H9 (cell line): Measurements from ENCODE around the gene ZNF653. TPM values are rescaled to one million over a fixed set of nuclear protein-coding genes. Genes with fewer than 3 reads are reported as not detected.

Source experiments
- DNase-seq: peaks from one replicate; pipeline ENCODE4 v3.0.0-alpha.2; 2017
- H2AFZ ChIP-seq: one replicate; pipeline ENCODE4 v1.6.1; 2013; ENCODE audit warnings: mild to moderate bottlenecking, low read length, control low read depth, moderate library complexity
- H2AK5ac ChIP-seq: 2 replicates; pipeline ENCODE4 v1.6.1; 2013; ENCODE audit warnings: low read length, control low read depth, mixed read lengths; ENCODE audit not compliant: insufficient read length
- H2BK120ac ChIP-seq: one replicate; pipeline ENCODE4 v1.6.1; 2013; ENCODE audit warnings: low read depth, mild to moderate bottlenecking, low read length, control low read depth, inconsistent platforms; ENCODE audit not compliant: poor library complexity, severe bottlenecking
- H2BK12ac ChIP-seq: 2 replicates; pipeline ENCODE4 v1.6.1; 2013; ENCODE audit warnings: low read length, control low read depth, mixed read lengths, low read depth; ENCODE audit not compliant: insufficient read length
- H2BK15ac ChIP-seq: 2 replicates; pipeline ENCODE4 v1.6.1; 2013; ENCODE audit warnings: low read depth, low read length, control low read depth
- H2BK20ac ChIP-seq: one replicate; pipeline ENCODE4 v1.6.1; 2013; ENCODE audit warnings: low read depth, mild to moderate bottlenecking, low read length, control low read depth, inconsistent platforms; ENCODE audit not compliant: poor library complexity, severe bottlenecking
- H2BK5ac ChIP-seq: 2 replicates; pipeline ENCODE4 v1.6.1; 2013; ENCODE audit warnings: low read length, control low read depth, mixed read lengths; ENCODE audit not compliant: insufficient read length
- H3K14ac ChIP-seq: 2 replicates; pipeline ENCODE4 v1.6.1; 2013; ENCODE audit warnings: low read length, control low read depth; ENCODE audit not compliant: insufficient read depth
- H3K18ac ChIP-seq: 2 replicates; pipeline ENCODE4 v1.6.1; 2013; ENCODE audit warnings: low read depth, mild to moderate bottlenecking, mixed read lengths, low read length, control low read depth; ENCODE audit not compliant: insufficient read length
- H3K23ac ChIP-seq: 2 replicates; pipeline ENCODE4 v1.6.1; 2013; ENCODE audit warnings: low read length, control low read depth, mixed read lengths, low read depth; ENCODE audit not compliant: insufficient read length
- H3K23me2 ChIP-seq: 2 replicates; pipeline ENCODE4 v1.6.1; 2013; ENCODE audit warnings: low read depth, mild to moderate bottlenecking, mixed read lengths, low read length, control low read depth; ENCODE audit not compliant: insufficient read length, poor library complexity, severe bottlenecking
- H3K27ac ChIP-seq: 2 replicates; pipeline ENCODE4 v1.5.1; 2013; ENCODE audit warnings: low read length, control low read depth, mixed read lengths, low read depth; ENCODE audit not compliant: insufficient read length
- H3K27me3 ChIP-seq: 2 replicates; pipeline ENCODE4 v1.6.1; 2013; ENCODE audit warnings: low read length, control low read depth, inconsistent platforms; ENCODE audit not compliant: insufficient read depth
- H3K4ac ChIP-seq: 2 replicates; pipeline ENCODE4 v1.6.1; 2013; ENCODE audit warnings: low read depth, mild to moderate bottlenecking, control low read depth, inconsistent platforms, low read length, moderate library complexity
- H3K4me1 ChIP-seq: 2 replicates; pipeline ENCODE4 v1.6.1; 2013; ENCODE audit warnings: low read length, control low read depth, inconsistent platforms; ENCODE audit not compliant: insufficient read depth
- H3K4me2 ChIP-seq: 2 replicates; pipeline ENCODE4 v1.6.1; 2013; ENCODE audit warnings: low read length, control low read depth, mixed read lengths; ENCODE audit not compliant: insufficient read length, insufficient read depth
- H3K56ac ChIP-seq: 2 replicates; pipeline ENCODE4 v1.6.1; 2013; ENCODE audit warnings: low read depth, mild to moderate bottlenecking, mixed read lengths, low read length, control low read depth; ENCODE audit not compliant: insufficient read length
- H3K79me1 ChIP-seq: 2 replicates; pipeline ENCODE4 v1.6.1; 2013; ENCODE audit warnings: low read depth, mild to moderate bottlenecking, moderate library complexity, low read length, control low read depth, inconsistent platforms; ENCODE audit not compliant: insufficient read depth, poor library complexity, severe bottlenecking
- H3K79me2 ChIP-seq: 2 replicates; pipeline ENCODE4 v1.6.1; 2013; ENCODE audit warnings: low read length, control low read depth, inconsistent platforms; ENCODE audit not compliant: insufficient read depth
- H3K9ac ChIP-seq: 2 replicates; pipeline ENCODE4 v1.6.1; 2013; ENCODE audit warnings: low read length, control low read depth, mixed read lengths; ENCODE audit not compliant: insufficient read length; ENCODE audit errors: extremely low read depth
- H3K9me3 ChIP-seq: one replicate; pipeline ENCODE4 v1.6.1; 2013; ENCODE audit warnings: low read depth, low read length, inconsistent platforms; ENCODE audit not compliant: control insufficient read depth
- H3T11ph ChIP-seq: one replicate; pipeline ENCODE4 v1.6.1; 2013; ENCODE audit warnings: mild to moderate bottlenecking, low read length, control low read depth, inconsistent platforms
- H4K20me1 ChIP-seq: one replicate; pipeline ENCODE4 v1.6.1; 2013; ENCODE audit not compliant: control insufficient read depth, insufficient read length, insufficient read depth
- H4K5ac ChIP-seq: 2 replicates; pipeline ENCODE4 v1.6.1; 2013; ENCODE audit warnings: low read depth, mild to moderate bottlenecking, mixed read lengths, low read length, control low read depth; ENCODE audit not compliant: insufficient read length
- H4K8ac ChIP-seq: replicated peaks from 2 replicates; pipeline ENCODE4 v1.6.1; 2013; ENCODE audit warnings: low read length, control low read depth, mixed read lengths, low read depth; ENCODE audit not compliant: insufficient read length
- H4K91ac ChIP-seq: 2 replicates; pipeline ENCODE4 v1.6.1; 2013; ENCODE audit warnings: low read depth, mild to moderate bottlenecking, moderate library complexity, mixed read lengths, low read length, control low read depth; ENCODE audit not compliant: insufficient read length
- H3K27ac Mint-ChIP-seq, 3 experiments: 2 replicates in 2 of 3; 3 replicates in 1 of 3; pipeline ENCODE4 v1.8.0; 2020 to 2021; ENCODE audit warnings: mixed read lengths in 3 of 3, mild to moderate bottlenecking in 1 of 3, moderate library complexity in 1 of 3
- H3K27me3 Mint-ChIP-seq: 2 replicates; pipeline ENCODE4 v1.8.0; 2021; ENCODE audit warnings: low read depth, mild to moderate bottlenecking, moderate library complexity, mixed read lengths
- H3K36me3 Mint-ChIP-seq, 3 experiments: 2 replicates in 2 of 3; 3 replicates in 1 of 3; pipeline ENCODE4 v1.8.0; 2020 to 2021; ENCODE audit warnings: low read depth in 3 of 3, mixed read lengths in 3 of 3; ENCODE audit not compliant: insufficient read depth in 1 of 3
- H3K4me1 Mint-ChIP-seq, 2 experiments: 2 replicates each; pipeline ENCODE4 v1.8.0; 2020; ENCODE audit warnings: mixed read lengths in 2 of 2
- H3K4me3 Mint-ChIP-seq, 2 experiments: 2 replicates in 1 of 2; 3 replicates in 1 of 2; pipeline ENCODE4 v1.8.0; 2020 to 2021; ENCODE audit warnings: mild to moderate bottlenecking in 2 of 2, mixed read lengths in 2 of 2, moderate library complexity in 1 of 2
- H3K9me3 Mint-ChIP-seq, 2 experiments: 2 replicates in 1 of 2; 3 replicates in 1 of 2; pipeline ENCODE4 v1.8.0; 2020; ENCODE audit warnings: mild to moderate bottlenecking in 2 of 2, mixed read lengths in 2 of 2, moderate library complexity in 1 of 2
- WGBS: extraction: QIAGEN DNeasy Blood & Tissue Kit; methylation state at CpG from one replicate; pipeline ENCODE4 v1.1.7; 2013; ENCODE audit warnings: missing lambda C conversion rate, low lambda C conversion rate, mixed read lengths; ENCODE audit not compliant: insufficient read length; ENCODE audit errors: extremely low coverage; 5-methylcytosine and 5-hydroxymethylcytosine counted together
- total RNA-seq: library from RNA; stranded (reverse); gene quantifications from 2 replicates; pipeline ENCODE4 v1.2.1, GENCODE V29; 2021
- TF ChIP-seq, protein P1 (sequence below): fragments of 200-600 bp; sonication (generic); conservative IDR thresholded peaks from 3 replicates; pipeline ENCODE4 v1.8.0; 2021; ENCODE audit warnings: antibody characterized with exemption, mild to moderate bottlenecking

Gene ZNF653
- total RNA-seq, 1 experiment from 2014 or later, result 11.6 TPM

DNA sequence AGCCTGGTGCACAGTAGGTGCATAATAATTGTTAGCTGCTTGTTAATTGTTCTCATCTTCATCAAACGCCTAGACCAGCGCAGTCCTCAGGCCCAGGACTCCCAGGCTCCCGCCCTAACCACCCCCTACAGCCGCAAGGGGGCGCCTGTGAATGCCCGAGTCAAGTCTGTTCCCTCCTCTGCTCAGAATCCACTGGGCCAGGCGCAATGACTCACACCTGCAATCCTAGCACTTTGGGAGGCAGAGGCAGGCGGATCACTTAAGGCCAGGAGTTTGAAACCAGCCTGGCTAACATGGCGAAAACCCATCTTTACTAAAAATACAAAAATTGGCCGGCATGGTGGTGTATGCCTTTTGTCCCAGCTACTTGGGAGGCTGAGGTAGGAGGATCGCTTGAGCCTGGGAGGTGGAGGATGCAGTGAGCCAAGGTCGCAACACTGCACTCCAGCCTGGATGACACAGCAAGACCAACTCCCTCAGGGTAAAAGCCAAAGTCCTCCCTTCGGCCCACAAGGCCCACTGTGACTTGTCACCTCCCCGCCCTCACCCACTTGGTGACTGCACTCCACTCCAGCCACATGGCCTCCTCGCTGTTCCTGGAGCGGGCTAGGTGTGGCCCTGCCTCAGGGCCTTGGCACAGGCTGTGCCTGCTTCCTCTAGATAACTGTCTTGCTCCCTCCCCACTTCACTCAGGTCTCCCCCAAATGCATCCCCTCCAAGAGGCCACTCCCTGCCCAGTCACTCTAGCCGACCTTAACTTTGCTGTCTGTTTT, 9.1 kb downstream of the ZNF653 start:
- no peaks in the 10 kb centered on the region for H3K4me1 Mint-ChIP-seq
- no peak overlapping the region for H3K27ac Mint-ChIP-seq
- peak overlapping the region in 1 of 2 experiments; percentile 2; a peak in 1 of 5 replicates for H3K4me3 Mint-ChIP-seq
- H3K23me2 ChIP-seq, result peaks cover 3% of the 10 kb centered on the region
- DNase-seq, result peak; percentile 88
- TF ChIP-seq, protein P1, sequence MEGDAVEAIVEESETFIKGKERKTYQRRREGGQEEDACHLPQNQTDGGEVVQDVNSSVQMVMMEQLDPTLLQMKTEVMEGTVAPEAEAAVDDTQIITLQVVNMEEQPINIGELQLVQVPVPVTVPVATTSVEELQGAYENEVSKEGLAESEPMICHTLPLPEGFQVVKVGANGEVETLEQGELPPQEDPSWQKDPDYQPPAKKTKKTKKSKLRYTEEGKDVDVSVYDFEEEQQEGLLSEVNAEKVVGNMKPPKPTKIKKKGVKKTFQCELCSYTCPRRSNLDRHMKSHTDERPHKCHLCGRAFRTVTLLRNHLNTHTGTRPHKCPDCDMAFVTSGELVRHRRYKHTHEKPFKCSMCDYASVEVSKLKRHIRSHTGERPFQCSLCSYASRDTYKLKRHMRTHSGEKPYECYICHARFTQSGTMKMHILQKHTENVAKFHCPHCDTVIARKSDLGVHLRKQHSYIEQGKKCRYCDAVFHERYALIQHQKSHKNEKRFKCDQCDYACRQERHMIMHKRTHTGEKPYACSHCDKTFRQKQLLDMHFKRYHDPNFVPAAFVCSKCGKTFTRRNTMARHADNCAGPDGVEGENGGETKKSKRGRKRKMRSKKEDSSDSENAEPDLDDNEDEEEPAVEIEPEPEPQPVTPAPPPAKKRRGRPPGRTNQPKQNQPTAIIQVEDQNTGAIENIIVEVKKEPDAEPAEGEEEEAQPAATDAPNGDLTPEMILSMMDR, result peak; percentile 93
- peaks cover 2 to 19% (median 12%) of the 10 kb centered on the region in 3 experiments; a peak in 4 of 7 replicates for H3K36me3 Mint-ChIP-seq
- H2BK12ac ChIP-seq, result no peak overlapping the region
- H2BK5ac ChIP-seq, result no peak overlapping the region
- H2BK120ac ChIP-seq, result no peak overlapping the region
- no peak overlapping the region for H3K18ac ChIP-seq
- H3K27me3 ChIP-seq, result no peaks in the 10 kb centered on the region
- no peaks in the 10 kb centered on the region for H3K9me3 ChIP-seq
- no peak overlapping the region for H2BK15ac ChIP-seq
- no peak overlapping the region for H3K14ac ChIP-seq
- no peaks in the 10 kb centered on the region for H3K79me1 ChIP-seq
- H2AFZ ChIP-seq, result no peak overlapping the region
- H4K8ac ChIP-seq, result no peak overlapping the region
- H2AK5ac ChIP-seq, result no peak overlapping the region
- H4K91ac ChIP-seq, result no peak overlapping the region
- H4K20me1 ChIP-seq, result no peaks in the 10 kb centered on the region
- H4K5ac ChIP-seq, result no peak overlapping the region
- no peak overlapping the region for H3K9ac ChIP-seq
- WGBS, result no CpG with 5 or more reads among the region's 17 CpGs
- H3K79me2 ChIP-seq, result no peaks in the 10 kb centered on the region
- no peak overlapping the region for H3K56ac ChIP-seq
- H3K23ac ChIP-seq, result no peak overlapping the region
- H3K4me2 ChIP-seq, result no peak overlapping the region
- no peaks in the 10 kb centered on the region for H3K4me1 ChIP-seq
- H3T11ph ChIP-seq, result no peak overlapping the region
- no peaks in the 10 kb centered on the region for H3K9me3 Mint-ChIP-seq
- H3K27ac ChIP-seq, result no peak overlapping the region
- H3K27me3 Mint-ChIP-seq, result no peaks in the 10 kb centered on the region
- no peak overlapping the region; the same call in 1 of the 2 replicates for H3K4ac ChIP-seq
- no peak overlapping the region for H2BK20ac ChIP-seq
